HFF-Myc (cell line): ENCODE data around the gene PEX12.

ENCODE experiments used
- DNase-seq: peaks from one replicate; pipeline ENCODE4 v3.0.0-alpha.2; 2011; ENCODE audit warnings: low read depth; ENCODE audit errors: extremely low read depth
- H3K4me3 ChIP-seq: replicated peaks from 2 replicates; pipeline ENCODE4 v1.5.1; 2011; ENCODE audit warnings: low read depth, mild to moderate bottlenecking, control low read depth, low read length
- TF ChIP-seq, protein P1 (sequence below): IDR thresholded peaks from 2 replicates; pipeline ENCODE4 v1.5.1; 2012; ENCODE audit warnings: mild to moderate bottlenecking, low read depth, low read length, control low read depth; ENCODE audit errors: missing control alignments

The PEX12 gene

DNA sequence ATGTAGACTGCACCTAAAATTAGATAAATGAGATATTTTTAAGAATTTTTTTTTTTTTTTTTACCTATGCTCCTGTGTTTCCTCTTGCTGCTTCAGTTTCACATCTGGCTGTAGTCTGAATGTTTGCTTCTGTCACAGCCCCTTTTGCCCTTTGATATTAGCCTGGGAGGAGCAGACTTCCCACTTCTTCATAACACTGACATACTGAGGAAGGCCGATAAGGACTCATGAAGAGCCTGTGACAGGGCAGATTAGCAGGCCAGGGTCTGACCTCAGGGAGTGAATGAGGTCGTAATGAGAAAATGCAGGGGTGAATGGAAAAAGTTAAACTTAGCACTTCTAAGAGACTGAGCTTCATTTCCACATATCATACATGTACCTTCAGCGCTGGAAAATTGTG is 17.7 kb downstream of the PEX12 start, which contains the start of gene SLFN14:
Gene SLFN14 (minus strand): TSS at position 117 of the 400 bp plus-strand sequence. CDS start 2,757 bp downstream, outside the sequence.
- no peak for DNase-seq
- TF ChIP-seq, protein P1, sequence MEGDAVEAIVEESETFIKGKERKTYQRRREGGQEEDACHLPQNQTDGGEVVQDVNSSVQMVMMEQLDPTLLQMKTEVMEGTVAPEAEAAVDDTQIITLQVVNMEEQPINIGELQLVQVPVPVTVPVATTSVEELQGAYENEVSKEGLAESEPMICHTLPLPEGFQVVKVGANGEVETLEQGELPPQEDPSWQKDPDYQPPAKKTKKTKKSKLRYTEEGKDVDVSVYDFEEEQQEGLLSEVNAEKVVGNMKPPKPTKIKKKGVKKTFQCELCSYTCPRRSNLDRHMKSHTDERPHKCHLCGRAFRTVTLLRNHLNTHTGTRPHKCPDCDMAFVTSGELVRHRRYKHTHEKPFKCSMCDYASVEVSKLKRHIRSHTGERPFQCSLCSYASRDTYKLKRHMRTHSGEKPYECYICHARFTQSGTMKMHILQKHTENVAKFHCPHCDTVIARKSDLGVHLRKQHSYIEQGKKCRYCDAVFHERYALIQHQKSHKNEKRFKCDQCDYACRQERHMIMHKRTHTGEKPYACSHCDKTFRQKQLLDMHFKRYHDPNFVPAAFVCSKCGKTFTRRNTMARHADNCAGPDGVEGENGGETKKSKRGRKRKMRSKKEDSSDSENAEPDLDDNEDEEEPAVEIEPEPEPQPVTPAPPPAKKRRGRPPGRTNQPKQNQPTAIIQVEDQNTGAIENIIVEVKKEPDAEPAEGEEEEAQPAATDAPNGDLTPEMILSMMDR, result no peak
- no peak within 1 kb of the TSS for H3K4me3 ChIP-seq

DNA sequence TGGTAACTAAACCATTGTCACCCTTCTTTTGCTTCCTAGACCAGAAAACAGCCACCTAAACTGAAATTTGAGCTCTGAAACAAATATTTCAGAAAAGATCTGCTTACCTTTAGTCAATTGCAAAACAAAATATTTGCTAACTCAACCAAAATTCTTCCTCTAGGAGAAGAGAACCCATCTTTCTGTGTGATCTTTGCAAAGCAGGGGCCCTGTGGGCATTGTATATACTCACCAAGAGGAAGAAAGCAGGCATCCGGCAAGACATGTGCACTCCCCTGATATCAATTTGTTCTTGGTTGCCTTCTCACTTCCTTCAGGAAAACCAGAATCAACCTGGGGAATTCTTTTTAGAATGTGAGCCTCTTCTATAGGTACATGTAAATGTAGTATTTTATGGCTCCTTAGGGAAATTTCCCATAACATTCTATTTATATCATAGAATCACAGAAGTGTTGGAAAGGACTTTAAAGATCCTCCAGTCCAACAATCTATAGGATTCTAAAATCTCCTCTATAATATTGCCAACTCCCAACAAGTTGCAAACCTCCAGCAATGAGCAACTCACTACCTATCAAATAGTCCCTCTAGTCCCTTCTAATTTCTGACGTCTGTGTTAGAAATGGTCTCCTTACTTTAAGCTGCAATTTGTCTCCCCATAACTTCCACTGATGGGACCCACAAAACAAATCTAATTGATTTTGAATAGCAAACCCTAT is 18.7 kb downstream of the PEX12 start:
- no peak for DNase-seq
- TF ChIP-seq, protein P1, result no peak
- H3K4me3 ChIP-seq, result no peak overlapping the region

DNA sequence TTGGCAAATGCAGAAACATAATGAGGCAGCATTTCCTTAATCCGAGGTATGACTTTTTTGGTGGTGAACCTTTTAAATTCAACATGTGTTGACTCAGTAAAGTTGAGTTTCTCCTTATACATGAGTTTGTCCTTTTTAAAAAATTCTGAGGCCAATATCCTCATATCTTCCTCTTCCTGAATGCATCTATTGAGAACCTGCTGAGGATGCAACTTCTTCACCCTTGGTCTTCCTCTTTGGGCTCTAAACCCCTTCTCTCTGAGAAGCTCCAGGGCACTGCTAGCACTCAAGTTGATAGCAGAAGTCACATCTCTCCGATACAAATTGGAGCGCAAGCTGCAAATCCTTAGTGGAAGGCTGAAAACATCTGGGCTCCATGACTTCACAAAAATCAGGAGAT is 21.0 kb downstream of the PEX12 start:
- TF ChIP-seq, protein P1, result no peak
- no peak overlapping the region for H3K4me3 ChIP-seq
- DNase-seq, result no peak

DNA sequence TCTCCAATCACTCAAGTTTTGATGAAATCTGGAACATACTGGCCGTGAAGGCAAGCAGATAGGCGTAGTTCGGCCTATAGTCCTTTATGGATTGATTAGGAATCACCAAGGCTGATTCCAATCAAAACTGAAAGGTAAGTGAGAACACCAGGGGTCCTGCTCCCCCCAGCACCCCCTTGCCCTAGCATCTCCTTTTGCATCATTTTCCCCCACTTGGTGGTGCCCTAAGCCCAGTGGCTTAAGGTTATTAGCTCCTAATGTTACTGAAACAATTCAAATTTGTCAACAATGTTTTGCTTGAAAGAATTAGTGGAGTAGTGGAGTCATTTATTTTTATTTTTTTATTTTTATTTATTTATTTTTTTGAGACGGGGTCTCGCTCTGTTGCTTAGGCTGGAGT is 22.7 kb downstream of the PEX12 start:
- H3K4me3 ChIP-seq, result no peak overlapping the region
- TF ChIP-seq, protein P1, result peak; percentile 21
- DNase-seq, result no peak

DNA sequence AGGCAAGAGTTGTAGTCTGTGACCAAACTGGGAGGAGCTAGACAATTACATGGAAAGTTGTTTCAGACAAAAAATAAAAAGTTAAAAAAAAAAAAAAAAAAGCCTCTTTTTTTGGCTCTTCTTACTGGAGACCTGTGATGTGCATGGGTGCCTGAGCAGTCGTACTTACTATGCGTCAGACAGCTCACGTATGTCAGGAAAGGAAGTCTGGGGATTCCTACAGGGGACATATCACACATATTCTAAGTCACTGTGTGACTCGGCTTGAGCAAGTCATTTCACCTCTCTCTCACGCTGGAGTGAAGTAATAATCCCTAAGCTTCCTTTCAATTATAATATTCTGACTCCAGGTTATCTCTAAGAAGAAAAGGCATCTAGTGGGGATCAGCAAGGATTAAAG is 23.7 kb downstream of the PEX12 start:
- no peak overlapping the region for H3K4me3 ChIP-seq
- TF ChIP-seq, protein P1, result no peak
- DNase-seq, result no peak

DNA sequence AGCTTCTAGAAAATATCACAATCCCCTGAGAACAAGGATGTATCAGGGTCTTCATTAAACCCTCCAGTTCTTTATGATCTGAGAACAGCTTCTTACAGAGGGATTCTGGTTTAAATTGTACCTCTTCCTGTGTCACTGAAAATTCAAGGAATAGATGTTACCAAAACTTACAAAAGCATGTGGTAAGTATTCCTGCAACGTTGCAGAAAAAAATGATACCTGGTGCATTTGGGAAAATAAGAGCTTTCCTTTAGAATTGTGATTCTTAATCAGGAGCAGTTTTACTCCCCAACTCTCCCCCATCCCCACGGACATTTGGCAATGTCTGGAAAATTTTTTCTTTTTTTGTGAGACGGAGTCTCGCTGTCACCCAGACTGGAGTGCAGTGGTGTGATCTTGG is 25.1 kb downstream of the PEX12 start:
- TF ChIP-seq, protein P1, result no peak
- DNase-seq, result no peak
- no peak overlapping the region for H3K4me3 ChIP-seq

DNA sequence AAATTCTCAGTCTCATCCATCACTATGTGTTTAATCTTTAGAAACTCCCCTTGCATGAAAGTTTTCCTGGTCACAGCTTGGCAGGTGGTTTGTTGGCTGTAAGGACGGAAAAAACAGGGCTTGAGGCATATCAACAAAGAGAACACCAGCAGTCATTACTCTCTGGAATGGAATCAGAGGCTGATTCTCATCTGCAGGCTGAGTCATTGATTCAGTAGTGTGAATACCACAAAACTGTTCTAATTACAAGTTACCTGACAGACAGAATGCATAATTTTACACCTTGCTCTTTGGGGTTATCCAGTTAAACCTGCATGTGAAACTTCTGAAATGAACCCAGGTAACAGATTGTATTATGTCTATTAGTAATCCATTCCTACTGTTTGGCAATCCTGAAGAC is 29.4 kb downstream of the PEX12 start:
- no peak for DNase-seq
- TF ChIP-seq, protein P1, result no peak
- H3K4me3 ChIP-seq, result no peak overlapping the region
